Body of pancreas (tissue), 4 donors: ENCODE results near the gene ARHGAP15.

Experiments
- CTCF ChIP-seq, 7 experiments: fragments of 450-650 bp in 4 of 7; fragments of 200-600 bp in 3 of 7; sonication (generic) in 3 of 7; IDR thresholded peaks; one replicate each; pipeline ENCODE4 v1.5.1; 2016 to 2019; ENCODE audit warnings: antibody characterized with exemption in 7 of 7
- POLR2A ChIP-seq, 3 donors: fragments of 450-650 bp; IDR thresholded peaks; one replicate each; pipeline ENCODE4 v1.6.1; 2016; ENCODE audit warnings: antibody characterized with exemption in 3 of 3, mild to moderate bottlenecking in 2 of 3

- TF ChIP-seq CTCF (IDR thresholded peaks at IDR 0.05) (no peak), POLR2A (IDR thresholded peaks at IDR 0.05) (no peak)
Observed at GRCh38 chr2:143730953-143731260, 601.7 kb downstream of the ARHGAP15 start.
